Esophagus muscularis mucosa (tissue), 3 donors: ENCODE measurements around the gene KLHL11.

Experiments
- CTCF ChIP-seq, 3 experiments: fragments of 200-600 bp in 2 of 3; fragments of 450-650 bp in 1 of 3; sonication (generic) in 2 of 3; IDR thresholded peaks; one replicate each; pipeline ENCODE4 v1.5.1; 2017 to 2019; ENCODE audit warnings: antibody characterized with exemption in 3 of 3, mild to moderate bottlenecking in 2 of 3, moderate library complexity in 1 of 3
- POLR2AphosphoS5 ChIP-seq, 2 donors: sonication (generic); formaldehyde crosslinking; IDR thresholded peaks; one replicate each; pipeline ENCODE4 v1.6.1; 2017; ENCODE audit warnings: antibody characterized with exemption in 2 of 2

DNA sequence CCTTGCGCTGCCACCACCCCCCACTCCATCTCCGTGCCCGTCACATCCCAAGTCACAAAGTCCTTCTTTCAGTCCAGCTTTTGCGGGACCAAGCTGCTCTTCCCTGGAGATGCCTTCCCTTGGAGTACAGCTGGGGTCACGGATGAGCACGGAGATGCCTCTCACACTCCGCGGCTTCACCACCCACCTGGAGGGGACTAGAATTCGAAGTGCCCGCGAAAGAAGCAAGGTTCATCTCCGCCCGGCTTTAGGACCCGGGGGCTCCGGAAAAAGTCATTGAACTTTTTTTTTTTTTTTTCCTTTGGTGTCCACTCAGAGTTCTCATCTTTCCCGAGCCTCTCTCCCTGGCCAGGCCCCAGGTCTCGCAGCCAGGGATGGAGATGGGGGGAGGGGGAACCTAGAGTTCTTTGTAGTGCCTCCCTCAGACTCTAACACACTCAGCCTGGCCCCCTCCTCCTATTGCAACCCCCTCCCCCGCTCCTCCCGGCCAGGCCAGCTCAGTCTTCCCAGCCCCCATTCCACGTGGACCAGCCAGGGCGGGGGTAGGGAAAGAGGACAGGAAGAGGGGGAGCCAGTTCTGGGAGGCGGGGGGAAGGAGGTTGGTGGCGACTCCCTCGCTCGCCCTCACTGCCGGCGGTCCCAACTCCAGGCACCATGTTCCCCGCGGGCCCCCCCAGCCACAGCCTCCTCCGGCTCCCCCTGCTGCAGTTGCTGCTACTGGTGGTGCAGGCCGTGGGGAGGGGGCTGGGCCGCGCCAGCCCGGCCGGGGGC lies 52.7 kb downstream of the KLHL11 start, which contains the start of gene FKBP10:
- TF ChIP-seq CTCF (IDR thresholded peaks at IDR 0.05) = peak in 1 of 3 experiments; percentile 14
- peak in 1 of 2 donors; percentile 45 for TF ChIP-seq POLR2AphosphoS5 (IDR thresholded peaks at IDR 0.05)
